Effector memory CD4-positive, alpha-beta T cell (primary cell): ENCODE measurements around the gene DDX47.
"Not testable (repeated sequence)": the region's sequence is repeated elsewhere in the genome, so short reads cannot be mapped to it uniquely, and the experiment has no call there.

Experiments used
- DNase-seq, 3 donors: peaks; one replicate each; pipeline ENCODE4 v3.0.0-alpha.2; 2020
- H3K27ac ChIP-seq: 2 replicates; pipeline ENCODE4 v1.7.0; 2013; ENCODE audit warnings: mild to moderate bottlenecking, low read length, moderate library complexity; ENCODE audit not compliant: insufficient read depth, poor library complexity, severe bottlenecking
- H3K27me3 ChIP-seq: replicated peaks from 2 replicates; pipeline ENCODE4 v1.7.0; 2013; ENCODE audit warnings: mild to moderate bottlenecking, low read length; ENCODE audit not compliant: insufficient read depth, control insufficient read depth, poor library complexity, severe bottlenecking
- H3K36me3 ChIP-seq: 2 replicates; pipeline ENCODE4 v1.7.0; 2013; ENCODE audit warnings: mild to moderate bottlenecking, low read length, moderate library complexity; ENCODE audit not compliant: control insufficient read depth, insufficient read depth
- H3K4me1 ChIP-seq: 2 replicates; pipeline ENCODE4 v1.7.0; 2013; ENCODE audit warnings: low read length, mild to moderate bottlenecking; ENCODE audit not compliant: control insufficient read depth, insufficient read depth, poor library complexity, severe bottlenecking
- H3K4me3 ChIP-seq: 2 replicates; pipeline ENCODE4 v1.7.0; 2013; ENCODE audit warnings: low read length, low read depth, mild to moderate bottlenecking; ENCODE audit not compliant: insufficient read depth, poor library complexity, severe bottlenecking
- H3K9me3 ChIP-seq: 2 replicates; pipeline ENCODE4 v1.7.0; 2013; ENCODE audit warnings: mild to moderate bottlenecking, low read length, moderate library complexity; ENCODE audit not compliant: control insufficient read depth

DDX47 gene

DNA sequence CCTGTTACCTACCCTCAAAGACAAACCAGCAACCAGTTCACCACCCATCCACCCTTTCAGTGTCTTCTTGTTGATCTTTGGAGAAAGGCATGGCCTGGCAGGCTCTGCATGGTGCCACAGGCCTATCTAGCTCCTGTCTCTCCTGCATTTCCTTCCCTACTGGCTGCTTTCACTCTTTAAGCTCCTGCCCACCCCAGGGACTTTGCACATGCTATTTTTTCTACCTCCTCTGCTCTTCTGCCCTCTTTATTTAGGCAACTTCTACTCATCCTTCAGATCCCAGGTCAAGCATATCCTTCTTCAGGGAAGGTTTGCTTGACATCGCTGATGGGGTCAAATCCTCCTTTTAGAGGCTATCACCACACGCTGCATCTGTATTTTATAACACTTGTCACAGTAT is 51.1 kb downstream of the DDX47 start:
- DNase-seq, result no peak
- H3K27me3 ChIP-seq, result no peaks in the 10 kb centered on the region
- no peak overlapping the region for H3K27ac ChIP-seq
- no peaks in the 10 kb centered on the region for H3K4me1 ChIP-seq
- H3K4me3 ChIP-seq, result no peak overlapping the region
- no peaks in the 10 kb centered on the region for H3K9me3 ChIP-seq
- no peaks in the 10 kb centered on the region for H3K36me3 ChIP-seq

DNA sequence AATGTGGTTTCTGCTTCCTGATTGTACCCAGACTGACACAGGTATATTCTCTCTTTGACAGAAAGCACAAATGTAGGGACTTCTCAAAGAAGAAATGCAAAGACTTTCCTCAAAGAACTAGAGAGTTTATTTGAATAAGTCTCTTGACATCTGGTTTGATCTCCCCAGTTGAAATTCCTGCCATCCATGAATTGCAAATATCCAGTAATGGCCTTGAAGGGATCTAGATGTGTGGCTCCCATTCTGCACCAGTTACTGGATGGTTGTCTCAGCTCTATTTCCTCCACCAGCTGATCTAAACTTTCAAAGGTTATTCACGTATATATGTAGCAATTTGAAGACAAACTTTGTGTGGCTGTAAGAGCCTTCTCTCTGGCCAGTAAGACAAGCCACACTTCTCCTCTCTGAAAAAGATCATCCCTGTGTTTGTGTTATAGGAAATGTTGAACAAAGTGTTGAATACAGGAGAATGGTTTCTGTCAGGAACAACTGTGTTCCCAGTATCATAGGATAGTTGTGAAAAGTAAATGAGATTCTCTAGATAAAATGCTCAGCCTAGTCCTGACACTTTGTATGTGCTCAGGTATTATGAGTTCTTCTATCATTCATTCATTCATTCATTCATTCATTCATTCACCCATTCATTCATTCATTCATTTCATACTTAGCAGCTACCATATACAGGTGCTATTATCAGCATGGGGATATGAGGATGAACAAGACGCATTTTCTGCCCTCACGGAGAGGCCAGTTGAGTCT is 55.5 kb downstream of the DDX47 start:
- Histone ChIP-seq H3K36me3 (no peaks in the 10 kb centered on the region), H3K27me3 (no peaks in the 10 kb centered on the region), H3K4me1 (no peaks in the 10 kb centered on the region), H3K27ac (no peak overlapping the region), H3K4me3 (no peak overlapping the region), H3K9me3 (no peaks in the 10 kb centered on the region)
- DNase-seq, result no peak

DNA sequence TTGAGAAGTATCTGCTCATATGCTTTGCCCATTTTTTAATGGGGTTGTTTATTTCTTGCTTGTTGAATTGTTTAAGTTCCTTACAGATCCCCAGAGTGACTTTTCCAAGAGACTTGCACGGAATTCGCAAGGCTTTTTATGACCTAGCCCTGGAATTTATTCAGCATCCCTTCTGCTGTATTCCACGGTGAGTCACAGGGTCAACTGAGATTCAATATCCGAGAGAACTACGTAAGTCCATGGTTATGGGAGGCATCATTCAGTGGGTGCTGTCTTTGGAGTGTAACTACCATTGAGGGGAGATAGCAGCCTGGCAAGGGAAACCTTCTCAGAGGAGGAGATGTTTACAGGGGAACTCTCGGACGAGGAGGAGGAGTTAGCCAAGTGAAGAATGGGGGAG is 57.3 kb downstream of the DDX47 start:
- H3K36me3 ChIP-seq, result no peaks in the 10 kb centered on the region
- no peak for DNase-seq
- H3K27me3 ChIP-seq, result no peaks in the 10 kb centered on the region
- no peak overlapping the region for H3K27ac ChIP-seq
- H3K4me3 ChIP-seq, result no peak overlapping the region
- H3K4me1 ChIP-seq, result no peaks in the 10 kb centered on the region
- H3K9me3 ChIP-seq, result no peaks in the 10 kb centered on the region

DNA sequence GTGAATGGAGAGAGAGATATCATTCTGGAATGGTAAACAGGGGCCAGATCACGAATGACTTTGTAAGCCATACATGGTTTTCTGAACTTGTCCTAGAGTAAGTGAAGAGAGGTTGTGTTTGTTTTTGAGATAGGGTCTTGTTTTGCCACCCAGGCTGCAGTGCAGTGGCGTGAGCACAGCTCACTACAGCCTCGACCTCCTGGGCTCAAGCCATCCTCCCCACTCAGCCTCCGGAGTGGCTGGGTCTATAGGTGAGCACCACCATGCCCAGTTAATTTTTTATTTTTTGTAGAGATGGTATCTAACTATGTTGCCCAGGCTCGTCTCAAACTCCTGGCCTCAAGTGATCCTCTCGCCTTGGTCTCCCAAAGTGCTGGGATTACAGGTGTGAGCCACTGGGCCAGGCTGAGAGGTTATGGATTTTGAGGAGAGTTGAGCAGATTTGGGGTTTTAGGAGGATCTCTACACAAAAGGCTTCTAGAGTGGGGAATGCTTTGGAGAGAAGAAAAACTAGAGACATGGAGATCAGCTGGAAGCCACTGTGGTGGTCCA is 58.5 kb downstream of the DDX47 start:
- H3K36me3 ChIP-seq, result no peaks in the 10 kb centered on the region
- H3K27ac ChIP-seq, result no peak overlapping the region
- H3K4me1 ChIP-seq, result no peaks in the 10 kb centered on the region
- H3K9me3 ChIP-seq, result no peaks in the 10 kb centered on the region
- no peak for DNase-seq
- H3K27me3 ChIP-seq, result no peaks in the 10 kb centered on the region
- H3K4me3 ChIP-seq, result no peak overlapping the region

DNA sequence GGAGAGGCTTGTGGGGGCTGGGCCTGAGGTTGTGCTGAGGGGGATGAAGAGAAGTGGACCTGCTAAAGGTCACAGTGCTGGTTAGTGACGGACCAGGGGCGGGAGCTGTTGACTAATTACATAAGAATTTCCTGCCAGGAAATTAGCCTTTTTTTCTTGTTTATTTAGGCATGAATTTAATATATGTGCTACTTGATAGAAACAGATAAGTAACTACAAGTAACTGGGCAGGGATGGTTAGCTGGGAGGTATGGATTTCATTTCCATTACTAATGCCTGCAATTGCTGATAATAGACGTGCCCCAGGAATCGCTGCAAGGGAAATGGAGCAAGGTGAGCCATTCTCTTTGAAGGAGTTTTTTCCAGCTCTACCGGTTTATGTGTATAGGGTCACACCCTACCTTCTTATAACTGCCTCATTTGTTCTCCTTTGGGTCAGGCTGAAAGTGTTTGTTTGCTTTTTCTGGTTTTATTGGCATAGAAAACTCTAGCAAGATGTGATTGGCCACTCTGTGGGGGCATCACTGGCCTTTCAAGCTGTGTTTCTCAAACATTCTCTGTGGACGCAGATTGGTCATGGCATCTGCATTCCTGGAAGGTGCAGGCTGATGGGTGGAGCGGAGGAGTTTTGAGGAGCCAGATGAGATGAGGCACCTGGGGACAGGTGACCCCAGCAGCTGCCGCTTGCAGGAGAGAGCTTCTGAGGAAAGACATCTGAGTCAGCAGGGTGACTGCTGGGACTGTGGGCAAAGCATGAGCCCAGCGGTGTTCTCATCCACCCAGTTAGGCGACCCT is 59.2 kb downstream of the DDX47 start:
- Histone ChIP-seq H3K4me1 (no peaks in the 10 kb centered on the region), H3K9me3 (no peaks in the 10 kb centered on the region), H3K27ac (no peak overlapping the region), H3K36me3 (no peaks in the 10 kb centered on the region), H3K27me3 (no peaks in the 10 kb centered on the region), H3K4me3 (no peak overlapping the region)
- no peak for DNase-seq

DNA sequence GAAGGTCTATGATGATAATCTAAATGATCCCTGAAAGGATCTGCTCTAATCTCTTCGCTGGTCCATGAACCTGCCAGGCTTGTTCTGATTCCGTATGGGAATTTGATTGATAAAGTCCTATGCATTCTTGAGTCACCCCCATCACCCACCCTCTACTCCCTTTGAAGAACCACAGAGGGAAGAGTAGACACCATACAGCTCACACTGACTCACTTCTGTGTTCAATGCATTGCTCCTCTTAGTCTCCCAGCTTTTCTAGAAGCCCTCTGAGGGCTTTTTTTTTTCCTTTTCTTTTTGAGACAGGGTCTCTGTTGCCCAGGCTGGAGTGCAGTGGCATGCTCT is 59.8 kb downstream of the DDX47 start:
- Histone ChIP-seq H3K4me3 (no peak overlapping the region), H3K4me1 (no peaks in the 10 kb centered on the region), H3K27me3 (no peaks in the 10 kb centered on the region), H3K9me3 (no peaks in the 10 kb centered on the region), H3K36me3 (no peaks in the 10 kb centered on the region), H3K27ac (no peak overlapping the region)
- DNase-seq, result no peak

DNA sequence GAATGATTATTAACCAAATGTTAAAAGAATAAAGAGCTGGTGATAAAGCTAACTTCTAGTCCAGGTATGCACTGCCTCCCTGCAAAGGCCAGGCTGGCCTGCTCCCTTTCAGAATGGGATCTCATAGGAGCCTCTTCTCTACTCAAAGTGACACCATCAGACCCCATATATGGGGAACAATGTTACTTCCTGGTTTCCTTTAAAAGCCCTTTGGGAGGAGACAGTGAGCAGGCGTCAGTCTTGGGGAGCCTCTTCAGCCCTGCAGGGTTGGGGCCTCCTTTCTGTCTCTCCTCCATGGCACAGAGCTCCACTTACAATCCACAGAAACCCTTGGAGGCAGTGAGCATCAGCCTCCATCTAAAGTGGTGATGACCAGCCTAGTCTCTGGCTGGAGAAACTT is 60.9 kb downstream of the DDX47 start:
- no peak overlapping the region for H3K27ac ChIP-seq
- no peak overlapping the region for H3K4me3 ChIP-seq
- H3K27me3 ChIP-seq, result no peaks in the 10 kb centered on the region
- DNase-seq, result no peak
- H3K36me3 ChIP-seq, result no peaks in the 10 kb centered on the region
- H3K9me3 ChIP-seq, result no peaks in the 10 kb centered on the region
- no peaks in the 10 kb centered on the region for H3K4me1 ChIP-seq

DNA sequence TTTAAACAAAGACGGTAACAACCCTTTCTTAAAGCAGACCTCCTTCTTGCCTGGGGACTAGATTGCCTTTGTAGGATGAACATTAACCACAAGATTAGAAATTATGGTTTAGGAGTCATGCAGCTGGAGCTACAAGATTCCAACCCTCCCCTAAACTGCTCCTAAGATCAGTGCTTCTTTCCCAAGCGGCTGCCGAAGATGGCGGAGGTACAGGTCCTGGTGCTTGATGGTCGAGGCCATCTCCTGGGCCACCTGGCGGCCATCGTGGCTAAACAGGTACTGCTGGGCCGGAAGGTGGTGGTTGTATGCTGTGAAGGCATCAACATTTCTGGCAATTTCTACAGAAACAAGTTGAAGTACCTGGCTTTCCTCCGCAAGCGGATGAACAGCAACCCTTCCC is 62.2 kb downstream of the DDX47 start:
- H3K9me3 ChIP-seq, H3K4me3 ChIP-seq, H3K4me1 ChIP-seq, DNase-seq, H3K27ac ChIP-seq, H3K27me3 ChIP-seq, H3K36me3 ChIP-seq: not testable (repeated sequence)

DNA sequence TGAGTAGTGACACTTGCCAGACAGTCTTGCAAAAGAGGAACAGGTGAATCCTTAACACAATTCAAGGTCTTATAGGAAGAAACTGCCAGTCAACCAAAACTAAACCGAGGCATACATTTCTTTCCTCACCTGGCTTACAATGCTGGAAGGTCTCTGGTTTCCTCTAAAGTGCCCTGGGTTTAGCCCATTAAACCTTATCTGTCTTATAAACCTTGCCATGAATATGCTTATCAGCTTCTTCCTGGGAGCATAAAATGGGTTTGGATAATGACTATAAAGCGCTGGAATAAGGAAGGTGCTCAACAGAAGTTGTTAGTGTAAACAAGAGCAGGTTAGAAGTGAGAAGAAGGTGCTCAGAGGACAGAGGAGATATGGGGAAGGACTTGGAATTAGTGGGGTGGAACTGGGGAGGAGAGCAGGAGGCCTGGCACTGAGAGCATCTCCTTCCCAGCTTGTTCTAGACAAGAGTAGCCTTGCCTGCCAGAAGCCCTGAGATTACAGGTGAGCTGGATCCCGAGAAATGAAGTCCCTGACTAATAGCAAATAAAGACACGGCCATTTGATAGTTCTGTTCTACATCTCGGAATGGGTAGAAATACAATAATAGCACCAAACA is 64.1 kb downstream of the DDX47 start:
- Histone ChIP-seq H3K36me3 (no peaks in the 10 kb centered on the region), H3K4me1 (no peaks in the 10 kb centered on the region), H3K27me3 (no peaks in the 10 kb centered on the region), H3K9me3 (no peaks in the 10 kb centered on the region), H3K4me3 (no peak overlapping the region), H3K27ac (no peak overlapping the region)
- DNase-seq, result no peak
